SK-N-MC (cell line): ENCODE measurements around the gene IRS1.

ENCODE experiments used
- EZH2 ChIP-seq: fragments of 200-600 bp; sonication (generic); IDR thresholded peaks from one replicate; pipeline ENCODE4 v1.6.1; 2017; ENCODE audit warnings: antibody characterized with exemption
- FOXP2 ChIP-seq: optimal IDR thresholded peaks from 2 replicates; pipeline ENCODE3; 2011; ENCODE audit warnings: mild to moderate bottlenecking, moderate library complexity; ENCODE audit not compliant: insufficient read depth; ENCODE audit errors: extremely low read length, control extremely low read depth
- POLR2AphosphoS5 ChIP-seq: IDR thresholded peaks from 2 replicates; pipeline ENCODE4 v1.6.1; 2012; ENCODE audit warnings: mild to moderate bottlenecking, low read depth, low read length, borderline replicate concordance

- TF ChIP-seq POLR2AphosphoS5 (no peak), EZH2 (no peak), FOXP2 (no peak)
Measured at GRCh38 chr2:226720948-226721347, 78.7 kb downstream of the IRS1 start.
